PC-9 (cell line): ENCODE data around the gene SH3BP4. TPM values are rescaled to one million over a fixed set of nuclear protein-coding genes. Genes with fewer than 3 reads are reported as not detected.

ENCODE experiments used
- BruUV-seq: library from RNA; stranded (reverse); fragments of 400-500 nt; replicated peaks from 2 replicates; lab custom pipeline; 2021; lab: Mats Ljungman, UMichigan
- CTCF ChIA-PET: fragments of 300-600 bp; sonication (Branson Sonifier 250); formaldehyde crosslinking; loops from one replicate; lab custom pipeline; 2022; ENCODE audit warnings: antibody characterized with exemption; lab: Charles Lee
- POLR2A ChIA-PET: fragments of 300-600 bp; sonication (Branson Sonifier 250); formaldehyde crosslinking; loops from one replicate; lab custom pipeline; 2022; ENCODE audit warnings: antibody characterized with exemption; ENCODE audit not compliant: unreplicated experiment; lab: Charles Lee
- DNase-seq, 2 experiments: peaks; one replicate each; pipeline versions ENCODE4 v3.0.0 to v3.0.0-alpha.2; 2015 to 2022; ENCODE audit warnings: mixed read lengths in 1 of 2
- H2AFZ ChIP-seq: fragments of 200-600 bp; sonication (generic); 2 replicates; pipeline ENCODE4 v1.8.1; 2017; ENCODE audit warnings: antibody characterized with exemption
- H3F3A ChIP-seq: fragments of 200-600 bp; sonication (generic); 2 replicates; pipeline ENCODE4 v1.8.1; 2017; ENCODE audit warnings: antibody characterized with exemption, mild to moderate bottlenecking, low read depth; ENCODE audit not compliant: insufficient read depth
- H3K27ac ChIP-seq: fragments of 200-600 bp; sonication (generic); 2 replicates; pipeline ENCODE4 v1.6.1; 2016; ENCODE audit warnings: mixed run types
- H3K27me3 ChIP-seq: fragments of 200-600 bp; sonication (generic); 2 replicates; pipeline ENCODE4 v1.6.1; 2016; ENCODE audit warnings: low read depth, mixed run types; ENCODE audit not compliant: insufficient read depth
- H3K36me3 ChIP-seq: fragments of 200-600 bp; sonication (generic); 2 replicates; pipeline ENCODE4 v1.6.1; 2016; ENCODE audit warnings: low read depth, mixed run types
- H3K4me1 ChIP-seq: fragments of 200-600 bp; sonication (generic); replicated peaks from 2 replicates; pipeline ENCODE4 v1.6.1; 2016; ENCODE audit warnings: mixed run types; ENCODE audit not compliant: insufficient read depth
- H3K4me2 ChIP-seq: fragments of 200-600 bp; sonication (generic); 2 replicates; pipeline ENCODE4 v1.6.1; 2017; ENCODE audit warnings: mixed run types
- H3K4me3 ChIP-seq: fragments of 200-600 bp; sonication (generic); 2 replicates; pipeline ENCODE4 v1.6.1; 2016; ENCODE audit warnings: mixed run types
- H3K79me2 ChIP-seq: fragments of 200-600 bp; sonication (generic); 2 replicates; pipeline ENCODE4 v1.6.1; 2017; ENCODE audit warnings: low read depth, mixed run types
- H3K9me2 ChIP-seq: fragments of 200-600 bp; sonication (generic); 2 replicates; pipeline ENCODE4 v1.8.1; 2017; ENCODE audit warnings: mild to moderate bottlenecking; ENCODE audit not compliant: insufficient read depth
- H3K9me3 ChIP-seq: fragments of 200-600 bp; sonication (generic); 2 replicates; pipeline ENCODE4 v1.8.1; 2016; ENCODE audit warnings: low read depth; ENCODE audit not compliant: insufficient read depth
- H4K20me1 ChIP-seq: fragments of 200-600 bp; sonication (generic); 2 replicates; pipeline ENCODE4 v1.8.1; 2017; ENCODE audit not compliant: insufficient read depth
- CTCF ChIP-seq: fragments of 200-600 bp; sonication (generic); conservative IDR thresholded peaks from 2 replicates; pipeline ENCODE4 v1.6.1; 2017; ENCODE audit warnings: mixed run types, antibody characterized with exemption, mild to moderate bottlenecking, moderate library complexity
- EZH2 ChIP-seq: fragments of 200-600 bp; sonication (generic); IDR thresholded peaks from 2 replicates; pipeline ENCODE4 v1.8.0; 2017; ENCODE audit warnings: antibody characterized with exemption, low read depth
- intact Hi-C: fragments of 100-400 bp; cut with micrococcal nuclease; formaldehyde crosslinking; loops from one replicate; pipeline ENCODE4 v1.10.0; 2022; ENCODE audit not compliant: unreplicated experiment
- total RNA-seq: library from RNA; stranded (reverse); gene quantifications from 2 replicates; pipeline ENCODE4 v1.2.3, GENCODE V29; 2021

SH3BP4 gene
- total RNA-seq, 1 experiment from 2014 or later = 131 TPM

- intact Hi-C loops = loop anchor here (1.0 to 2.0 kb wide), 9 partner anchors 18 to 147 kb away; partner anchors contain the start of gene SH3BP4
- Histone ChIP-seq H3K4me1 (peaks cover 72% of the 10 kb centered on the region), H3K9me3 (no peaks in the 10 kb centered on the region), H3K27ac (peak overlapping the region; percentile 98), H3K4me2 (peak overlapping the region; percentile 93), H3K36me3 (no peaks in the 10 kb centered on the region), H2AFZ (no peak overlapping the region), H3F3A (peaks cover 58% of the 10 kb centered on the region), H3K4me3 (peak overlapping the region; percentile 61), H3K9me2 (no peaks in the 10 kb centered on the region), H3K79me2 (peaks cover 90% of the 10 kb centered on the region), H4K20me1 (no peaks in the 10 kb centered on the region), H3K27me3 (no peaks in the 10 kb centered on the region)
- peak; percentile 72 to 92 for DNase-seq
- CTCF ChIA-PET = interaction anchor here (0.6 kb wide), 1 partner anchor 81 kb away, joined by 4 read pairs; no protein-coding TSS in a partner anchor
- no TSS peak for BruUV-seq
- TF ChIP-seq CTCF (0 out of 2 replicates have a peak, but pooled peaks have one; percentile 7), EZH2 (no peak)
- POLR2A ChIA-PET = interaction anchor here (0.6 to 1.3 kb wide), 12 partner anchors 22 to 1164 kb away, joined by 3 to 15 read pairs (median 4); no protein-coding TSS in a partner anchor
Observed at GRCh38 chr2:235027558-235028214, 75.9 kb downstream of the SH3BP4 start.

GRCh38 chr2:235028646-235029045, 76.8 kb downstream of the SH3BP4 start:
- H3K9me3 ChIP-seq = no peaks in the 10 kb centered on the region
- no peaks in the 10 kb centered on the region for H3K36me3 ChIP-seq
- peaks cover 62% of the 10 kb centered on the region for H3K4me1 ChIP-seq
- intact Hi-C loops = no loop called here
- H3K79me2 ChIP-seq = peaks cover 90% of the 10 kb centered on the region
- H2AFZ ChIP-seq = no peak overlapping the region
- no TSS peak for BruUV-seq
- POLR2A ChIA-PET = interaction anchor here (0.6 kb wide), 2 partner anchors 21 to 342 kb away, joined by 3 to 5 read pairs; no protein-coding TSS in a partner anchor
- H3K9me2 ChIP-seq = no peaks in the 10 kb centered on the region
- peak overlapping the region; percentile 93 for H3K4me2 ChIP-seq
- peak overlapping the region; percentile 61; the same call in 1 of the 2 replicates for H3K4me3 ChIP-seq
- peaks cover 4% of the 10 kb centered on the region; the same call in 1 of the 2 replicates for H4K20me1 ChIP-seq
- DNase-seq = no peak
- TF ChIP-seq CTCF (no peak), EZH2 (no peak)
- peak overlapping the region; percentile 98 for H3K27ac ChIP-seq
- peaks cover 49% of the 10 kb centered on the region for H3F3A ChIP-seq
- CTCF ChIA-PET = interaction anchor here (0.6 kb wide), 1 partner anchor 82 kb away, joined by 4 read pairs; no protein-coding TSS in a partner anchor
- no peaks in the 10 kb centered on the region for H3K27me3 ChIP-seq

- Histone ChIP-seq H2AFZ (no peak overlapping the region), H3K4me2 (peak overlapping the region; percentile 93), H3K4me3 (peak overlapping the region; percentile 61; the same call in 1 of the 2 replicates), H3K79me2 (peaks cover 90% of the 10 kb centered on the region), H3F3A (peaks cover 45% of the 10 kb centered on the region), H3K4me1 (peaks cover 58% of the 10 kb centered on the region), H3K9me2 (no peaks in the 10 kb centered on the region), H3K27ac (peak overlapping the region; percentile 98; the same call in 1 of the 2 replicates), H4K20me1 (peaks cover 7% of the 10 kb centered on the region; the same call in 1 of the 2 replicates), H3K36me3 (no peaks in the 10 kb centered on the region), H3K9me3 (no peaks in the 10 kb centered on the region), H3K27me3 (no peaks in the 10 kb centered on the region)
- ChIA-PET CTCF (interaction anchor here (0.5 kb wide), 1 partner anchor 21 kb away, joined by 11 read pairs; no protein-coding TSS in a partner anchor), POLR2A (interaction anchor here (0.6 kb wide), 1 partner anchor 88 kb away, joined by 4 read pairs; no protein-coding TSS in a partner anchor)
- no peak for TF ChIP-seq EZH2
- no peak for TF ChIP-seq CTCF
- intact Hi-C loops = no loop called here
- no peak for DNase-seq
- BruUV-seq = no TSS peak
Observed at GRCh38 chr2:235029054-235029453, 77.2 kb downstream of the SH3BP4 start.
